Measurements from ENCODE around the gene ERCC1.

DNA sequence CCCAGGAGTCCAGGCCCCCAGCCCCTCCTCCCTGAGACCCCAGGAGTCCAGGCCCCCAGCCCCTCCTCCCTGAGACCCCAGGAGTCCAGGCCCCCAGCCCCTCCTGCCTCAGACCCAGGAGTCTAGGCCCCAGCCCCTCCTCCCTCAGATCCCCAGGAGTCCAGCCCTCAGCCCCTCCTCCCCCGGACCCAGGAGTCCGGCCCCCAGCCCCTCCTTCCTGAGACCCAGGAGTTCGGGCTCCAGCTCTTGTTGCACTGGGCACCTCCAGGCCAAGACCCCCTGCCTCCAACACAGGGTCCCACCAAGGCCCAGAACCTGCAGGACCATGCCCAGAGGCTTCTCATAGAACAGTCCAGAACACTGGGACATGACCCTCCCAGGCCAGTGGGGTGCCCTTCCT, 3.8 kb downstream of the ERCC1 start:
- TF ChIP-seq, protein P1, sequence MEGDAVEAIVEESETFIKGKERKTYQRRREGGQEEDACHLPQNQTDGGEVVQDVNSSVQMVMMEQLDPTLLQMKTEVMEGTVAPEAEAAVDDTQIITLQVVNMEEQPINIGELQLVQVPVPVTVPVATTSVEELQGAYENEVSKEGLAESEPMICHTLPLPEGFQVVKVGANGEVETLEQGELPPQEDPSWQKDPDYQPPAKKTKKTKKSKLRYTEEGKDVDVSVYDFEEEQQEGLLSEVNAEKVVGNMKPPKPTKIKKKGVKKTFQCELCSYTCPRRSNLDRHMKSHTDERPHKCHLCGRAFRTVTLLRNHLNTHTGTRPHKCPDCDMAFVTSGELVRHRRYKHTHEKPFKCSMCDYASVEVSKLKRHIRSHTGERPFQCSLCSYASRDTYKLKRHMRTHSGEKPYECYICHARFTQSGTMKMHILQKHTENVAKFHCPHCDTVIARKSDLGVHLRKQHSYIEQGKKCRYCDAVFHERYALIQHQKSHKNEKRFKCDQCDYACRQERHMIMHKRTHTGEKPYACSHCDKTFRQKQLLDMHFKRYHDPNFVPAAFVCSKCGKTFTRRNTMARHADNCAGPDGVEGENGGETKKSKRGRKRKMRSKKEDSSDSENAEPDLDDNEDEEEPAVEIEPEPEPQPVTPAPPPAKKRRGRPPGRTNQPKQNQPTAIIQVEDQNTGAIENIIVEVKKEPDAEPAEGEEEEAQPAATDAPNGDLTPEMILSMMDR (IDR thresholded peaks at IDR 0.05; ENCODE audit: low read depth, low read length, poor library complexity, severe bottlenecking), result no peak
- no peak for TF ChIP-seq EZH2phosphoT487 (IDR thresholded peaks at IDR 0.05; ENCODE audit: borderline replicate concordance, low read length)

All from DOHH2 (cell line).